MM.1S (cell line): ENCODE results near the gene PIK3R2.

Source experiments
- EZH2phosphoT487 ChIP-seq: fragments of 300-600 bp; sonication (generic); IDR thresholded peaks from 2 replicates; pipeline ENCODE4 v1.6.1; 2018; ENCODE audit warnings: antibody characterized with exemption, low read length
- TF ChIP-seq, protein P1 (sequence below): fragments of 300-600 bp; sonication (generic); IDR thresholded peaks from 2 replicates; pipeline ENCODE4 v1.5.1; 2016; ENCODE audit warnings: antibody characterized with exemption, low read length, mixed read lengths

DNA sequence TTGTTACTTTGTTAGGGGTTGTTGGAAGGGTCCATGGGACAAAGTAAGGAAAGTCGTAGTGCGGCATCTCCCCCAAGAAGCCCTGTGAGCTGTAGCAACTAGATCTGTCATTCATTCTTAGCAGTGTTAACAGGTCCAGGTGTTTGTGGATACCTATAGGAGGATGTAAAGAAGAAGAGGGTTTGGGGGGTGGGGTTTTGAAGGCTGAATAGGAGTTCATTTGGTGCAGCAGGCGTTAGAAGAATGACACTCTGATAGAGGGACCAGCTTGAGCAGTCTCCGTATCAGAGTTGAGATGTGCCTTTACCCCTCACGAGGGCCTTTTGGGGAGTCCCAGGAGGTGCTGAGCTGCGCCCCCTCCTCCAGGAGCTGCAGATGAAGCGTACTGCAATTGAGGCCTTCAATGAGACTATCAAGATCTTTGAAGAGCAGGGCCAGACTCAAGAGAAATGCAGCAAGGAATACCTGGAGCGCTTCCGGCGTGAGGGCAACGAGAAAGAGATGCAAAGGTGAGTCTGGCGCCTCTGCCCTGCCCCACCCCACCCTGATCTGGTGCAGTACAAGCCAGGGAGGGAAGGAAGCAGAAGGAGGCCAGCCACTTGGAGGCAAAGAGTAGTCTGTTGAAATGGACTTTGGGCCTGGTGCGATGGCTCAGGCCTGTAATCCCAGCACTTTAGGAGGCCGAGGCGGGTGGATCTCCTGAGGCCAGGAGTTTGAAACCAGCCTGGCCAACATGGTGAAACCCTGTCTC lies 13.0 kb downstream of the PIK3R2 start:
- TF ChIP-seq, protein P1, sequence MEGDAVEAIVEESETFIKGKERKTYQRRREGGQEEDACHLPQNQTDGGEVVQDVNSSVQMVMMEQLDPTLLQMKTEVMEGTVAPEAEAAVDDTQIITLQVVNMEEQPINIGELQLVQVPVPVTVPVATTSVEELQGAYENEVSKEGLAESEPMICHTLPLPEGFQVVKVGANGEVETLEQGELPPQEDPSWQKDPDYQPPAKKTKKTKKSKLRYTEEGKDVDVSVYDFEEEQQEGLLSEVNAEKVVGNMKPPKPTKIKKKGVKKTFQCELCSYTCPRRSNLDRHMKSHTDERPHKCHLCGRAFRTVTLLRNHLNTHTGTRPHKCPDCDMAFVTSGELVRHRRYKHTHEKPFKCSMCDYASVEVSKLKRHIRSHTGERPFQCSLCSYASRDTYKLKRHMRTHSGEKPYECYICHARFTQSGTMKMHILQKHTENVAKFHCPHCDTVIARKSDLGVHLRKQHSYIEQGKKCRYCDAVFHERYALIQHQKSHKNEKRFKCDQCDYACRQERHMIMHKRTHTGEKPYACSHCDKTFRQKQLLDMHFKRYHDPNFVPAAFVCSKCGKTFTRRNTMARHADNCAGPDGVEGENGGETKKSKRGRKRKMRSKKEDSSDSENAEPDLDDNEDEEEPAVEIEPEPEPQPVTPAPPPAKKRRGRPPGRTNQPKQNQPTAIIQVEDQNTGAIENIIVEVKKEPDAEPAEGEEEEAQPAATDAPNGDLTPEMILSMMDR, result no peak
- TF ChIP-seq EZH2phosphoT487, result no peak
